ENCODE measurements around the gene ARHGAP15. TPM values are rescaled to one million over a fixed set of nuclear protein-coding genes. Genes with fewer than 3 reads are reported as not detected.

ARHGAP15 gene
- total RNA-seq, 2 experiments from 2014 or later = 71.3 to 72.8 TPM

DNA sequence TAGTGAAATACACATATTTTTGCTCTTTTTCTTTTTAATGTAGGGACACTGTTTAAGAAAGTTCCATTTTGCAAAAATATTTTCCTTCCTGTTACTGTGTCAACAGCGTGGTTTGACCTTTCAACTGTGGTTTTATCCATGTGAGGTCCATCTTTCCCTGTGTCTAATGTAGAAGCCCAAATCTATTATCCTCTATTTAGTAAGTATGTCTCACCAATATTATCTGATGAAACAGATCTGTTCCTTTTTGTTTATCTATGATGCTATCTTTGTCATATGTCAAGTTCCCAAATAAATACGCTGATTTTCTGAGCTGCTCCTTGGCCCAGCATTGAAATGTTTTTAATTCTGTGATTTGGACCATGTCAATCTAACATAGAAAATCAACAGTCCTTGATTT is 3.5 kb upstream of the ARHGAP15 start:
- H3K36me3 Mint-ChIP-seq (ENCODE audit: low read depth) = peaks cover 5% of the 10 kb centered on the region
- no peak overlapping the region for H3K4me3 Mint-ChIP-seq
- H3K27ac Mint-ChIP-seq = peak overlapping the region; percentile 84
- intact Hi-C loops (cut with micrococcal nuclease) = loop anchor here (5.0 kb wide), 1 partner anchor 132 kb away; no protein-coding TSS in a partner anchor
- no peaks in the 10 kb centered on the region for H3K27me3 Mint-ChIP-seq
- ATAC-seq (no peak), DNase-seq (no peak)
- peaks cover 22% of the 10 kb centered on the region for H3K4me1 Mint-ChIP-seq (ENCODE audit: low read depth)
- no peaks in the 10 kb centered on the region for H3K9me3 Mint-ChIP-seq
- ChIA-PET POLR2A (interaction anchor here (1.3 kb wide), 1 partner anchor 15 kb away, joined by 6 read pairs; no protein-coding TSS in a partner anchor), CTCF (interaction anchor here (0.7 to 5.2 kb wide), 12 partner anchors 8 to 137 kb away, joined by 3 to 39 read pairs (median 4); no protein-coding TSS in a partner anchor)
- no peak for TF ChIP-seq CTCF (IDR thresholded peaks at IDR 0.05)

DNA sequence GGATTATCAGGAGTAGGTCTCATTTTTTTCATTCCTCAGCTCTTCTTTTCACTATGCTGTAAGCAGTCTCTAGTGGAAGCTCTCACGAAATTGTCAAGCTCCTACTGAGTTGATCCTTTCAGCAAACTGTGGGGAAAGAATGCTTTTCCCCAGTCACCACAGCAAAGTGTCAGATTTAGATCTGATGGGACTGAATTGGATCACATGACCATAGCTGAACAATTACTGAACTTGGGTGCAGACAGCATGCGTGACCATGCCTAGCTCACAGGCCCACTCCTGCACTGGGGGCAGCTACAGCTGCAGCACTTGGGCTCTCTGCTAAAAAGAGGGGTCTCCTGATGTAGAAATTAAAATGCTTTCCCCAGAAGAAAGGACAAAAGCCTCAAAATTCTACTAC is 3.1 kb downstream of the ARHGAP15 start:
- H3K4me1 Mint-ChIP-seq (ENCODE audit: low read depth) = peaks cover 53% of the 10 kb centered on the region
- intact Hi-C loops (cut with micrococcal nuclease) = no loop called here
- ATAC-seq = peak; percentile 43

GRCh38 chr2:143133783-143134182 is 4.6 kb downstream of the ARHGAP15 start:
- no peak for TF ChIP-seq CTCF (IDR thresholded peaks at IDR 0.05)
- DNase-seq = no peak
- Mint-ChIP-seq H3K27ac (no peak overlapping the region), H3K9me3 (peaks cover 3% of the 10 kb centered on the region), H3K36me3 (ENCODE audit: low read depth) (peaks cover 35% of the 10 kb centered on the region), H3K27me3 (no peaks in the 10 kb centered on the region), H3K4me3 (no peak overlapping the region), H3K4me1 (ENCODE audit: low read depth) (peaks cover 57% of the 10 kb centered on the region)
- ChIA-PET POLR2A (no interaction called here), CTCF (interaction anchor here (0.6 to 5.5 kb wide), 4 partner anchors 8 to 125 kb away, joined by 3 to 30 read pairs (median 4); no protein-coding TSS in a partner anchor)
- intact Hi-C loops (cut with micrococcal nuclease) = no loop called here
- ATAC-seq = no peak

More for the DNA sequence above, 3.1 kb downstream of the ARHGAP15 start:
- Mint-ChIP-seq H3K36me3 (ENCODE audit: low read depth) (peaks cover 35% of the 10 kb centered on the region), H3K27ac (peak overlapping the region; percentile 87), H3K9me3 (peaks cover 3% of the 10 kb centered on the region), H3K4me3 (peak overlapping the region; percentile 81), H3K27me3 (no peaks in the 10 kb centered on the region)
- DNase-seq = peak; percentile 61
- ChIA-PET CTCF (interaction anchor here (0.9 to 5.5 kb wide), 8 partner anchors 13 to 126 kb away, joined by 3 to 30 read pairs (median 6); no protein-coding TSS in a partner anchor), POLR2A (interaction anchor here (1.0 to 2.4 kb wide), 5 partner anchors 8 to 29 kb away, joined by 3 to 12 read pairs (median 11); no protein-coding TSS in a partner anchor)
- no peak for TF ChIP-seq CTCF (IDR thresholded peaks at IDR 0.05)

- Mint-ChIP-seq H3K4me1 (ENCODE audit: low read depth) (peaks cover 79% of the 10 kb centered on the region), H3K9me3 (peaks cover 2% of the 10 kb centered on the region), H3K36me3 (ENCODE audit: low read depth) (peaks cover 36% of the 10 kb centered on the region), H3K27ac (no peak overlapping the region), H3K4me3 (no peak overlapping the region), H3K27me3 (no peaks in the 10 kb centered on the region)
- ATAC-seq (no peak), DNase-seq (no peak)
- ChIA-PET POLR2A (interaction anchor here (1.1 to 1.7 kb wide), 3 partner anchors 9 to 10 kb away, joined by 4 to 9 read pairs (median 4); no protein-coding TSS in a partner anchor), CTCF (interaction anchor here (0.9 to 1.6 kb wide), 4 partner anchors 19 to 121 kb away, joined by 3 to 8 read pairs (median 6); no protein-coding TSS in a partner anchor)
- intact Hi-C loops (cut with micrococcal nuclease) = no loop called here
- TF ChIP-seq CTCF (IDR thresholded peaks at IDR 0.05) = no peak
These were observed 9.1 kb downstream of the ARHGAP15 start for GRCh38 chr2:143138292-143138691.

- H3K27ac Mint-ChIP-seq = peak overlapping the region; percentile 92
- H3K4me1 Mint-ChIP-seq (ENCODE audit: low read depth) = peaks cover 85% of the 10 kb centered on the region
- ChIA-PET POLR2A (interaction anchor here (0.8 to 1.9 kb wide), 3 partner anchors 8 to 122 kb away, joined by 3 to 12 read pairs (median 6); no protein-coding TSS in a partner anchor), CTCF (interaction anchor here (1.2 to 2.7 kb wide), 5 partner anchors 10 to 87 kb away, joined by 3 to 10 read pairs (median 8); no protein-coding TSS in a partner anchor)
- H3K9me3 Mint-ChIP-seq = no peaks in the 10 kb centered on the region
- TF ChIP-seq CTCF (IDR thresholded peaks at IDR 0.05) = no peak
- peaks cover 38% of the 10 kb centered on the region for H3K36me3 Mint-ChIP-seq (ENCODE audit: low read depth)
- ATAC-seq (peak; percentile 50), DNase-seq (no peak)
- peak overlapping the region; percentile 71 for H3K4me3 Mint-ChIP-seq
- no peaks in the 10 kb centered on the region for H3K27me3 Mint-ChIP-seq
- intact Hi-C loops (cut with micrococcal nuclease) = no loop called here
These were observed 10.7 kb downstream of the ARHGAP15 start for GRCh38 chr2:143139835-143140393.
